Skin epidermis (tissue), 12 donors: ENCODE measurements around the gene OMG.
"Not testable (repeated sequence)": the region's sequence is repeated elsewhere in the genome, so short reads cannot be mapped to it uniquely, and the experiment has no call there.

Experiments
- H3K27ac ChIP-seq, 21 experiments: fragments of 200-600 bp; sonication (generic) in 11 of 21; one replicate each; pipeline ENCODE4 v1.5.0; 2020; ENCODE audit warnings: mild to moderate bottlenecking in 3 of 21, inconsistent platforms in 2 of 21, moderate library complexity in 2 of 21
- H3K4me3 ChIP-seq, 7 experiments: fragments of 200-600 bp; sonication (generic) in 2 of 7; one replicate each; pipeline ENCODE4 v1.5.0; 2020; ENCODE audit warnings: inconsistent platforms in 2 of 7, mild to moderate bottlenecking in 2 of 7, moderate library complexity in 1 of 7

OMG gene

GRCh38 chr17:31297090-31297489 lies at the start of gene OMG:
OMG (minus strand) TSS chr17:31297239; CDS start chr17:31296331, 908 bp downstream.
- H3K27ac ChIP-seq: no peak within 1 kb of the TSS
- H3K4me3 ChIP-seq: no peak within 1 kb of the TSS

DNA sequence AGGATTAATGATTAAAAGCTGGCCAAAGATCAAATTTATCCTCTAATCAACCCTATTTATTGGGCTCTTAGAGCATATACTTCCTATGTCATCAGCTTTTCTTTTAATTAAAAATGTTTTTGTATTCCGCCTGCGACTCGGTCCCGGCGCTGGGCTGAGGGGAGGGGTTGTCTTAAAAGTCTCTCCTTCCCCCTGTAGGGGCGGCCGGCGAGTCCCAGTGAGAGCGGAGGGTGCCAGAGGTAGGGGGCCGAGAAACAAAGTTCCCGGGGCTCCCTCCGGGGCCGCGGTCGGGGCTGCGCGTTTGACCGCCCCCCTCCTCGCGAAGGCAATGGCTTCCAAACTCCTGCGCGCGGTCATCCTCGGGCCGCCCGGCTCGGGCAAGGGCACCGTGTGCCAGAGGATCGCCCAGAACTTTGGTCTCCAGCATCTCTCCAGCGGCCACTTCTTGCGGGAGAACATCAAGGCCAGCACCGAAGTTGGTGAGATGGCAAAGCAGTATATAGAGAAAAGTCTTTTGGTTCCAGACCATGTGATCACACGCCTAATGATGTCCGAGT lies 48.2 kb upstream of the OMG start:
- H3K27ac ChIP-seq, H3K4me3 ChIP-seq: not testable (repeated sequence)

GRCh38 chr17:31339906-31340661 lies 43.0 kb upstream of the OMG start:
- H3K27ac ChIP-seq: peak overlapping the region in 1 of 21 experiments; percentile 22

GRCh38 chr17:31329221-31329620 lies 32.2 kb upstream of the OMG start:
- H3K27ac ChIP-seq: peak overlapping the region in 1 of 21 experiments; percentile 2
- no peak overlapping the region for H3K4me3 ChIP-seq

More at GRCh38 chr17:31339906-31340661, 43.0 kb upstream of the OMG start:
- no peak overlapping the region for H3K4me3 ChIP-seq

DNA sequence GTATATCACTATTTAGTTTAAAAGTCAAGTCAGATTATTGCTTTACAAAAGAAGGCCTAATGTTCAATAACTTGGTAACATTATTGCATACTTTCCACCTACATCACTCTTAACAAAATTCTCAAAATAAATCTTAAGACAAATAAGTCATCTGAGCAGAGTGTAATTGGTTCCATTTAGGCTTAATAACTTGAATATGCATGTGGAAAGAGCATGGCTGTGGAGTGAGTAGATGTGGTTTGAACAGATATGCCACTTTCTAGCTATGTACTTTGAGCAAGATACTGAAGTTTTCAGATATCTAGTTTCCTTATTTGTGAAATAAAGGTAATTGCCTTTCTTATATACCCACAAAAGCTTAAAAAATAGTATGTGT lies 31.1 kb upstream of the OMG start:
- H3K4me3 ChIP-seq: no peak overlapping the region
- peak overlapping the region in 2 of 21 experiments; percentile 2 to 36 for H3K27ac ChIP-seq

GRCh38 chr17:31327534-31328159 lies 30.6 kb upstream of the OMG start:
- Histone ChIP-seq H3K27ac (peak overlapping the region in 2 of 21 experiments; percentile 3 to 42), H3K4me3 (no peak overlapping the region)

DNA sequence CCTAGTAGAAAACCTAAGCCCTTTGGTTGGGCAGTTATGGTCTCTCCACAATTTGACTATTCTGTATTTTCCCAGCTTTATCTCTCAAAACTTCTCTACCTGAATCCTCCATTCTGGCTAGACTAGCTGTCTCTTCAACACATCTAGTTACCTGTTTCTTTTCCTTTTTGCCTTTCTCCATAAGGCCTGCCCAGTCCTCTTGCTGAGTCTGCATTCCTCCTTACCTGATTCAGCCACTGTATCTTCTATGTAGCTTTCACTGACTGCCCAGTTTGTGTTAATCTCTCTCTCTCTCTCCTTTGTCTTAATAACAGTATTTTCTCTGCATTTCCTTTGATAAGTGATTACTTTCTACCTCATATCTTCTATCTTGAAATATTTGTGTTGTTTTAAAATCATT lies 26.5 kb upstream of the OMG start:
- Histone ChIP-seq H3K4me3 (no peak overlapping the region), H3K27ac (no peak overlapping the region)

GRCh38 chr17:31321966-31322365 lies 24.9 kb upstream of the OMG start:
- Histone ChIP-seq H3K27ac (peak overlapping the region in 6 of 21 experiments; percentile 15 to 96 (median 84)), H3K4me3 (no peak overlapping the region)

- Histone ChIP-seq H3K4me3 (peak within 1 kb of the TSS; percentile 11 to 37 (median 29)), H3K27ac (peak within 1 kb of the TSS in 17 of 21 experiments; percentile 12 to 96 (median 65))
Measured at GRCh38 chr17:31321481-31321880, 24.4 kb upstream of the OMG start, which contains the start of gene EVI2A. EVI2A (minus strand) TSS chr17:31321622; CDS start chr17:31319013, 2,609 bp downstream.

DNA sequence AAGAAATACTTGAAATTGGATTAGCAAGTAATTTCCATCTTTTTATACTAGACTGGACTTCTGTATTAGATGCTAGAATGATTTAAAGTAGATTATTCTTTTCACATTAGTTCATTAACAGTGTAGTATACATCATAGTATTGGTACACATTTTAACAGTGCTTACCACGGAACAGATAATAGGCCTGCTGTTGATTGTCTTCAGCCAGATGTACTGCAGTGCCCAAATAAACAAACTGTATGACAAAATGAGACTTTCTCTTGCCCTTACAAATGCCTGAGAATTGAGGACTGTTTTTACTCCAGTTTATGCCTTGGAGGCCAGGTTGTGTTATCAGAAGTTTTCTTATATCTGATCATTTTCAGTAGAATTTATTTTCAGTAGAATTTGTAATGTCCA lies 23.8 kb upstream of the OMG start:
- peak overlapping the region in 17 of 21 experiments; percentile 12 to 96 (median 65) for H3K27ac ChIP-seq
- peak overlapping the region; percentile 11 to 37 (median 29) for H3K4me3 ChIP-seq

DNA sequence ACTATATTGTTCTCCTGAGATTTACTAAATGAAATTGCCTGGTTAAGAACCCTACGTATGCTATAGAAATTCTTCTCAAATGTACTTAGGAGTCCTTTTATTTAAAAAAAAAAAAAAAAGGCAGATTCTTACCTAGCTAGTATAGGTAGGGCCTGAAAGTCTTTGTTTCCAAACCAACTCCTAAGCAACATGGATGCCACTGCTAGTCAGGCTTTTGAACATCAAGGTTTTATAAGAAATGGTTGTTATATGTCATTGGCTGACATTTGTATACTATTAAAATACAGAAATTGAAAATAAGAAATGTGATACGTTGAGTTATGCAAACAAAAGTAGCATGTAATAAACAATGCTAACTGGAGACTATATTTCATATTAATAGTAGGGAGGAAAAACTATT lies 23.2 kb upstream of the OMG start:
- Histone ChIP-seq H3K4me3 (peak overlapping the region; percentile 11 to 37 (median 29)), H3K27ac (peak overlapping the region in 15 of 21 experiments; percentile 6 to 96 (median 75))

- peak overlapping the region in 5 of 7 experiments; percentile 10 to 37 (median 22) for H3K4me3 ChIP-seq
- H3K27ac ChIP-seq: peak overlapping the region in 19 of 21 experiments; percentile 5 to 96 (median 71)
Measured at GRCh38 chr17:31318851-31319661, 22.0 kb upstream of the OMG start.

DNA sequence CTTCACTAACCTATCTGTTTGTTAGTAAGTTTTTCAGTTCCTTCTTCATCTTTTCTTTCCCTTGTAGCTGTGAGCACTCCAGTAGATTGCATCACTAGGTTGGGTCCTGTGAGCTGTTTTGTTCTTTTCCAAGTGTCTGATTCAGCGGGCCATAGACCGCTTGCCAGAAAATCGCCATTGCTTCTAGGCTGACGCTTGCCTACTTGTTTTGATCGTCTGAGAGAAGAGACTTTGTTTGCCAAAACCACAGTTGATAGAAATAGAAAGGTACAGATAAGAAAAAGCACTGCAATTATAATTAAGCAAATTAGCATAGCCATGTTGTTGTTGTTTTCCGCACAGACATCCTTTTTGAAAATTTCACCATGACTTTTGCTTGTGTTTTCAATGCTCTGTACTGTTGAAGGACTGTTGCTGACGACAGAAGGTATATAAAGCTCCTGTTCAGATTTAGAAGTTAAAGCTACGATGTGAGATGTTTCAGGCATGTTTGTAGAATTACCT lies 21.3 kb upstream of the OMG start:
- Histone ChIP-seq H3K4me3 (peak overlapping the region in 5 of 7 experiments; percentile 10 to 37 (median 14)), H3K27ac (peak overlapping the region in 19 of 21 experiments; percentile 5 to 96 (median 71))

- Histone ChIP-seq H3K4me3 (no peak overlapping the region), H3K27ac (peak overlapping the region in 13 of 21 experiments; percentile 9 to 96 (median 47))
Measured at GRCh38 chr17:31314782-31315100, 17.7 kb upstream of the OMG start.

- Histone ChIP-seq H3K27ac (peak within 1 kb of the TSS in 16 of 21 experiments; percentile 1 to 96 (median 74)), H3K4me3 (peak within 1 kb of the TSS; percentile 14 to 38 (median 20))
Measured at GRCh38 chr17:31313982-31314781, 17.1 kb upstream of the OMG start, which contains the start of gene EVI2B. EVI2B (minus strand) TSS chr17:31314054; CDS start chr17:31305609, 8,445 bp downstream.

DNA sequence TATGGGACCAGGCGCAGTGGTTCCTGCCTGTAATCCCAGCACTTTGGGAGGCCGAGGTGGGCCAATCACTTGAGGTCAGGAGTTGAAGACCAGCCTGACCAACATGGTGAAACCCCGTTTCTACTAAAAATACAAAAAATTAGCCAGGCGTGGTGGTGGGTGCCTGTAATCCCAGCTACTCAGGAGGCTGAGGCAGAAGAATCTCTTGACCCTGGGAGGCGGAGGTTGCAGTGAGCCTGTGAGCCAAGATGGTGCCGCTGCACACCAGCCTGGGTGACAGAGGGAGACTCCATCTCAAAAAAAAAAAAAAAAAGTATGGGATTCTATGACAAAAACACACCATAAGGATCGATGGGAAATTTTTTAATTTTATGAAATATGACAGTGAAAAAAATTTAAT lies 15.2 kb upstream of the OMG start:
- Histone ChIP-seq H3K4me3 (peak overlapping the region in 6 of 7 experiments; percentile 14 to 38 (median 22)), H3K27ac (peak overlapping the region in 16 of 21 experiments; percentile 0 to 96 (median 74))

- H3K27ac ChIP-seq: peak overlapping the region in 12 of 21 experiments; percentile 18 to 96 (median 78)
- H3K4me3 ChIP-seq: peak overlapping the region in 6 of 7 experiments; percentile 14 to 38 (median 22)
Measured at GRCh38 chr17:31311526-31311925, 14.5 kb upstream of the OMG start.

DNA sequence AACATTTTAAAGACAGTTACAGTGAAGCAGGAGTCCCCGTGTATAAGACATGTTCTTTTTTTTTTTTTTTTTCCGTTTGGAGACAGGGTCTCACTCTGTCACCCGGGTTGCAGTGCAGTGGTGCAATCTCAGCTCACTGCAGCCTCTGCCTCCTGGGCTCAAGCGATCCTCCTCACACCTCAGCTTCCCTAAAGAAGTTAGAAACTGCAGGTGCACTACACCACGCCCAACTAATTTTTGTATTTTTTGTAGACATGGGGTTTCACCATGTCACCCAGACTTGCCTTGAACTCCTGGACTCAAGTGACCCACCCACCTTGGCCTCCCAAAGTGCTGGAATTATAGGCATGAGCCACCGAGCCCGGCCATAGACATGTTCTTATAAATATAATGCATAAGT lies 13.8 kb upstream of the OMG start:
- peak overlapping the region in 14 of 21 experiments; percentile 3 to 96 (median 76) for H3K27ac ChIP-seq
- peak overlapping the region in 6 of 7 experiments; percentile 14 to 26 (median 18) for H3K4me3 ChIP-seq
